ENCODE data around the gene WDR86.

The WDR86 gene

GRCh38 chr7:151389768-151390597, 19.9 kb downstream of the WDR86 start:
- no peak for DNase-seq

- DNase-seq, result no peak
These were observed 20.6 kb downstream of the WDR86 start for GRCh38 chr7:151389096-151389767.

- DNase-seq, result no peak
These were observed 21.4 kb downstream of the WDR86 start for GRCh38 chr7:151388430-151388829.

GRCh38 chr7:151388007-151388297, 21.9 kb downstream of the WDR86 start:
- no peak for DNase-seq

- no peak for DNase-seq
These were observed 22.5 kb downstream of the WDR86 start for GRCh38 chr7:151387161-151388006.

DNA sequence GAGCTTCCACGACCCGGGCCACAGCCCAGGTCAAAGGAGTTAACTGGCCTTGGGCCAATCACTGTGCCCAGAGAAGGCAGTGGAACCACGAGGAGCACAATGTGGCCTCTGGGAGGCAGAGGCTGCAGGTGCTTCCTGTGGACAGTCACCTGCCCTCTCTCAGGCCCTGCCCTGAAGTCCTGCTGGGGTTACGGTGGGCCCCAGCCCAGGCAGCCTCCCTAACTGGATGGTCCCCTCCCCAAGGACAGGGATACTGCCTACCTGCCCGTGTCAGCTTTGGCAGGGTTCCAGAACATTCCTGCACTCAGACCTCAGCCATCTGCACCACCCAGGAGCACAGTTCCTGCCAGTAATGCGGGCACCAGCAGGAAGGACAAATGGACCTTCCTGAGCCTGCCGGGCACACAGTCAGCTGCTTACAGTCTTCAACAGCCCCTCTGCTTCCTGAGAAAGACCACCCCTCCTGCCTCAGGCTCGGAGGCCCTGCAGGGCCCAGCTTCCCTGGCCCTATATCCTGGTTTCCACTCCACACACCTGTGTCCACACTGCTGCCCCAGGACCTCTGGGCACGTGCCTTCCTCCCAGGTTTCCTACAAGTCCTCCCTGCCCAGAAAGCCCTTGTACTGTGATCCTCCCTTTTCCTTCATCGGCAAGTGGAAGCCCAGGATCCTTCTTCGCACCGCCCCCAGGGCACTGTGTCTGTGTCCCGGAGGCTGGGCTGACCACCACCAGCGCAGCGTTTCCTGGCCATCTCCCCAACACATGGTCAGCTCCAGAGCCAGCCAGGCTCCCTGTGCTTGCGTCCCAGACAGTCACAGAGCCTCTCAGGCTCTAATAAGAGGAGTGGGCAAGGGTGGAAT, 23.3 kb downstream of the WDR86 start:
- DNase-seq, result no peak

DNA sequence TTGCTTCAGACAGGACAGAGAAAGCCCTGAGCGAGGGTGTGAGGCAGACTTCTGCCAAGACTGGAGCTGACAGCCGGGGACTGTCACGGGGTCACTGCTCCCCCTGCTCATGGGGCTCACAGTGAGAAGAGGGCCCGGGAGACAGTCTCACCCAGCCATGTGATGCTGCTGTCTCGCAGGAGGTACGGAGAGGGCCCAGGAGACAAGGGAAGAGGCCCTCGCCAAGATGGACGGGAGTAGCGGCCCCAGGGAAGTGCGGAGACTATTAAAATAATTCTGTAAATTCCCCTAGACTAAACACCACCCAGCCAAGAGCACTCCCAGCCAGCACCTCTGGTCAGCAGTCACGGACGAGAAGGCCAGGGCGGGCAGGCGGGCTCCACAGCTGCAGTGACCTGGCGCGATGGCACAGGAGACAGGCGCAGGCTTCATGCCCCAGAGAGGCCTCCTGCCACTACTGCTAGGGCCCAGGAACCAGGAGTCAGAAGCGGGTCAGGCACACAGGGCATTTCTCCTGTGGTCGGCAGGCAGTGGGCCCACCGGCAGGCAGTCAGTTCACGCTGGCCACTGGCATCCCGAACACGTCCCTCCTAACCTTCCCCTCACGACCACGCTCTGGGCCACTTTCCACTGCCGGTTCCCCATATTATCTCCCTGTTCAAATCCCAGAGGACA, 24.1 kb downstream of the WDR86 start:
- no peak for DNase-seq

DNA sequence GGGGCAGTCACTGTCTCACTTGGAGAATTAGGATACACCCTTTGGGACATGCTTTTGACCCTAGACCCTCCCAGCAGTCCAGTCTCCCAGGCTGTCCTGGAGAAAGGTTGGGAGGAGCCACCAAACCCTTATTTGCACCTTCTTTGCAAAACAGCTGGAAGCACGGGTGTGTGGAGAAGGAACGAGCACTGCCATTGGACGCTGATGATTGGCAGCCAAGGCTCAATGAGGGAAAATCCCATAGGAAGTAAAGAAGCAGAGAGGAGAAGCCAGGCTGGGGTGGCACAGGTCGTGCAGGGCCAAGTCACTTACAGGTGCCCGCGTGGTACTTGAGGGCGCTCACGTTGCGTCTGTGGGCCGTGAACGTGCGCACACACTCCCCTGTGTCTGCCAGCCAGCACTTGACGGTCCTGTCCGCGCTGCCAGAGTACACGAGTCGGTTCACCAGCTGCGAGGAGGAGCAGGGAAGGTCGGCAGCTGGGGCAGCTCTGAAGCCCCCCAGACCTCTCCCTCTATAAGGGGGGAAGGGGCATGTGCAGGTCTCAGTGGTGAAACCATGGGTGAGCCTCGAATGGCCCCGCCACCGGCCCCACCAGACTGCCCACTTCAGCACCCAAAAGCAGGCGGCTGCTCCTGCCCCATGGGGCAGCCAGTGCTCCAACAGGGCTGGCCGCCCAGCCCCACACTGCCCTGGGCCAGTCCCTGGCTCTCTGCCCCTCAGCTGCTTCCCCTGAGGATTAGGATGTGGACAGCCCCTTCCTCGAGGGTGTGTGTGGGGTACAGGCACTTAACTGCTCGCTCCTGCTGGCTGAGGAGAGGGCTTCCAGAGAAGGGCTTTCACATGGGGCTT, 24.8 kb downstream of the WDR86 start:
- no peak for DNase-seq

DNA sequence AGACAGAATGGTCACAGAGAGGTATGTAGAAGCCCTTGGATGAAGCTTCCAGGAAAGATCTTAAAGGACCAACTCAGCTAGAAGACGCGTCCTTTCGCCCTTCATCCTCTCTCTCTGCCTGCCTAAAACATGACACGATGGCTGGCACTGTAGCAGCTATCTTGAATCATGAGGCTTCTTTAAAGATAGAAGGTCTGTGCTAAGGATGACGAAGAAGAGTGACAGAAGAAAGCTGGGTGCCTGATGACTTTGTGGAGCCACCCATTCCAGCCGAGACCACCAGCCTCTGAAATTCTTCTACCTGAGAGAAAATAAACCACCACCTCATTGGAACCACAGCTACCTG, 25.5 kb downstream of the WDR86 start:
- DNase-seq, result no peak

DNA sequence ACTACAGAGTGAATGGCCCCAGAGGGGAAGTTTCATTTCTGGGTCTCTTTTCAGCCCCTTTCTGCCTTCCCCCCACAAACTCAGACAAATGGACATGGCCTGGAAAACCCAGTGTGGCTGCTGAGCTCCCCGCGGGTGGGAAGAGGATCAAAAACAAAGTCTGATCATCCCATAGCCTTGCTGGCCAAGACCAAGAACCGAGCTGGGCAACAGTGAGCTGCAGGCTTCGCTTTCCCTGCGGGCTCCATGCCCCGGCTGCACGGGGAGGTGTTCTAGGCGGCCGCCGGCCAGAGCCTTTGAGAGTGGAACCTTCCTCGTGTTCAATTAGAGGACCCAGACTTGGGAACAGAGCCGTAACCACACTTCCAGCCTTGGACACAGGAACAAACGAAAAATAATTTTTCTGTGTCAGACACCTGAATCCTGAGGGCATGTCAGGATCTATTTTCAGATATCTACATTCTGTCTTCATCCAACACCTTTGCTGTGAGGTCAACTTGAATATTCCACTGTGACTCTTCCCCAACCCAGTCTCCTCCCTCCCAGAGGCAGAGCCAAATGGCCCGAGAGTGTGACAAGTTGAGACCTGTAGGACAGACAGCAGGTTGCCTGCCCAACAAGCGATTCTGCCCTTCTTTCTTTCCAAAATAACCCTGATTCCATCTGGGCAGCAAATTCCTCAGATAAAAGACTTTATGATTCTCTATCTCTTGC, 26.0 kb downstream of the WDR86 start:
- DNase-seq, result no peak

GRCh38 chr7:151382079-151382885, 27.6 kb downstream of the WDR86 start:
- DNase-seq, result no peak

- no peak for DNase-seq
These were observed 28.3 kb downstream of the WDR86 start for GRCh38 chr7:151381348-151382078.

DNA sequence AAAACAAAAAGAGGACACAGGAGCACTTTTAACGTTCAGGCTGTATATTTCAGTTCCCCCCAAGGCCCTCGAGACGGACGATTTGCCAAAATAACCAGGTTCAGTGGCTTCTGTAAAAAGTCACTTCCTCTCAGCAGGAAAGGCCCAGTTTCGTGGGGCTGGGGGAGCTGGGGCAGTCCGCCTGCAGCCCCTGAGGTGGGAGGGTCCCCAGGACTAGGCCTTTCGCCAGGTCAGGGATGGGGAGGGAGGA, 28.8 kb downstream of the WDR86 start:
- DNase-seq, result no peak

GRCh38 chr7:151380199-151381097, 29.4 kb downstream of the WDR86 start:
- no peak for DNase-seq

DNA sequence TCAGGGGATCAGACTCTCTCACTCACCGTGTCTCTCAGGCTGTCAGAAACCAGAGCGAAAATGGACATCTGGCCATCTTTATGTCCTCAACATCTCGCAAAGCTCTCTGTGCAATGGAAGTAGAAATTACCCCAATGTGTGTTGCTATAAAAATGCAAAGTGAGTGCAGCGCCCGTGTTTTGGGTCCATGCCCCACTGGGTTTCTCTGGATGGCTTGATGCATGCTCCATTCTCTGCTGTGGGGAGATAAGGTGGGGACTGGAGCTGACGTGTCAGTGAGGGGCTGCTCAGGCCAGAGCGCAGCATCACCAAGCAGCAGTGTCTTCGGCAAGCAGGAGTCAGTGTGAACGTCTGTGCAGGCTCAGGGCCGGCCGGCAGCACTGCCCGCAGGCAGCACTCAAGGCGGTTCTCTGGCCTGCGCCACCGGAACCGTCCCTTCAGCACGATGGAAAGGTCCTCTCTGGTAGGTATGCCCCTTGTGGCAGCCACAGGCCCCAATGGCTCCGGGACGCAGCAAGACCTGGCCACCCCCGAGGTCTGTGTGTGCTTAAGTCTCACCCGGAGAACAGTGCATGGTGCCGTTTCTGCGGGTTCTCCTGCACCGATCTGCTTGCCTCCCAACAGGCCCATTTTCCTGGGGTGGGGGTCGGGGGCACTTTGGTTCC, 30.2 kb downstream of the WDR86 start:
- DNase-seq, result no peak

GRCh38 chr7:151379193-151379520, 30.7 kb downstream of the WDR86 start:
- DNase-seq, result no peak

DNA sequence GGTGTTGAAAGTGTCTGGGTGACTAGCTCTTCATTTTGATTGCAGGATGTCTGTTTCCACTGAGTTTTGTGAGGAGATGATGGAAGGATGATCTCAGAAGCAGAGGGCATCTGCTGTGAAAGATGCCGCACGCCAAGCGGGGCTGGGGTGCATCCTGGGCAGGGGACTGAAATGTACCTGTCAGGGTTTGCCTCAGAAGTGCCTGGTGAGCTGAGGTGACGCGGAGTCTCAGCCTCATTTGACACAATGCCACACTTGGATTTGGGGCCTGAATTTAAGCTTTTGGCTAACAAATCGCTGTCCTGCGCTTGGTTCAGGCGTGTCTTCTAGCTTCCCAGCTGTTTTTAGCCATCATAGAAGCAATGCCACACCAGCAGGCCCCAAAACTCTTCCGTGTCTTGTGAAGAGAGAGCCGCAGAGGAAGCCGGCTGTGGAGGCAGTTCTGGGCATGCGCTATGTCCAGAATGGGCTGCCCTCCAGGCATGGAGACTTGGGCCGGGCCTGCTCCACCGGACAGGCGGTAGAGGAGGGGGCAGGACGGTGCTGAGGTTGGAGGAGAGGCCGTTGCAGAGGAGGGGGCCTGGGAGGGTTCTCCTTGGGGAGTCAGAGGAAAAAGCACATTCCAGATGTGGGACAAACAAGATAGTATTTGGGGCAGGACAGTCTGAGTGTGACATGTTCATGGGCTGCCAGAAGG, 31.2 kb downstream of the WDR86 start:
- no peak for DNase-seq
